GM03348 (cell line): ENCODE data around the gene RAP2B.
"Not testable (repeated sequence)": the region's sequence is repeated elsewhere in the genome, so short reads cannot be mapped to it uniquely, and the experiment has no call there.

Source experiments
- DNase-seq: peaks from one replicate; pipeline ENCODE4 v3.0.0; 2012; ENCODE audit warnings: low spot score

RAP2B gene

GRCh38 chr3:153161714-153162512 is at the start of gene RAP2B:
TSS of gene RAP2B (plus strand) at chr3:153162226. CDS start at chr3:153162694, 468 bp downstream.
- DNase-seq = peak; percentile 97

GRCh38 chr3:153113541-153113940 is 48.5 kb upstream of the RAP2B start:
- no peak for DNase-seq

DNA sequence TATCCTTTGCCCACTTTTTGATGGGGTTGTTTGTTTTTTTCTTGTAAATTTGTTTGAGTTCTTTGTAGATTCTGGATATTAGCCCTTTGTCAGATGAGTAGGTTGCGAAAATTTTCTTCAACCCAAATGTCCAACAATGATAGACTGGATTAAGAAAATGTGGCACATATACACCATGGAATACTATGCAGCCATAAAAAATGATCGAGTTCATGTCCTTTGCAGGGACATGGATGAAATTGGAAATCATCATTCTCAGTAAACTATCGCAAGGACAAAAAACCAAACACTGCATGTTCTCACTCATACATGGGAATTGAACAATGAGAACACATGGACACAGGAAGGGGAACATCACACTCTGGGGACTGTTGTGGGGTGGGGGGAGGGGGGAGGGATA is 47.8 kb upstream of the RAP2B start:
- not testable (repeated sequence) for DNase-seq

DNA sequence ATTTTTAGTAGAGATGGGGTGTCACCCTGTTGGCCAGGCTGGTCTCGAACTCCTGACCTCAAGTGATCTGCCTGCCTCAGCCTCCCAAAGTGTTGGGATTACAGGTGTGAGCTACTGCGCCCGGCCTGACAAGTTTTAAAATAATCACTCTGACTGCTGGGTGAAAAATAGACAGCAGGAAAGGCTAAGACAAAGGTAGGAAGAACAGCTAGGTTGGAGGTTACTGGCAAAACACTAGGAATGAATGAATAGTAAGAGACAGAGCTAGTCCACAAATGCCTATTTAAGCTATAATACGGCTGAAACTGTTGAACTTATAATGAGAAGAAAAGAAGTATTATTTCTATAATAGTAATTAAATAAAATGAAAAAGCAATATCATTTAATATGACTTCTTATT is 46.7 kb upstream of the RAP2B start:
- no peak for DNase-seq

DNA sequence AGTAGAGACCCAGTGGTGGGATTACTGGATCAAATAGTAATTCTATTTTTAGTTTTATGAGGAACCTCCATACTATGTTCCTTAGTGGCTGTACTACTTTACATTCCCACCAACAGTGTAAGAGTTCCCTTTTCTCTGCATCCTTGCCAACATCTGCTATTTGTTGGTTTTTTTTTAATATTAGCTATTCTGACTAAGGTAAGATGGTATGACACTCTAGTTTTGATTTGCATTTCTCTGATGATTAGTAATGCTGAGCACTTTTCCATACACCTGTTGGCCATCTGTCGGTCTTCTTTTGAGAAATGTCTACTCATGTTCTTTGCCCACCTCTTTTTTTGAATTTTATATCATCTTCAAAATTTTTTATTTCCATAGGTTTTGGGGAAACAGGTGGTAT is 34.2 kb upstream of the RAP2B start:
- no peak for DNase-seq

DNA sequence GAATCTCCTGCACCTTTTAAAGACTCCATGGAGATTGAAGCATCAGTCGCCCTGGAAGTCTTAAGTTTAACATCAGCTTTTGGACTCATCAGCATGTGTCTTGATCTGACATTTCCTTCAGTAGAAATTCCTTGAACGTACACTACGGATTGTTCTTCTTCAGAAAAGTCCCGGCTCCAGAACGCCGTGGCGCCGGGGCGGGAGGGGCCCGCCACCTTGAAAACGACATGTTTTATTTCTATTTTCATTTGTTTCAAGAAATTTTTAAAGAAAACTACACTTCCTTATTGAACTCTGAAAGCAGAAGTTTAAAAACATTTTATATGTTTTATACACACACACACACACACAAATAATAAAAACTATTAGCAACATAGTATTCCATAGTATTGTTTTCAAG is 32.6 kb upstream of the RAP2B start:
- DNase-seq = no peak

DNA sequence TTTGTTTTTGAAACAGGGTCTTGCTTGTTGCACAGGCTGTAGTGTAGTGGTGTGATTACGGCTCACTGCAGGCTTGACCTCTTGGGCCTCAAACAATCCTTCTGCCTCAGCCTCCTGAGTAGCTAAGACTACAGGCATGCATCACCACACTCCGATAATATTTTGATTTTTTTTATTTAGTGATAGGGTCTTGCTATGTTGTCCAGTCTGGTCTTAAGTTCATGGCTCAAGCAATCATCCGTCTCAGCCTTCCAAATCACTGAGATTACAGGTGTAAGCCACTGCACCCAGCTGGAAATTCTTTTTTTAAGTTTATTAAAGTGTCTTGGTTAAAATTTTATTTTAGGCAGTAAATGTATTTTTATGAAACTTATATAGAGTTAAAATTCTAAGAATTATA is 32.2 kb upstream of the RAP2B start:
- no peak for DNase-seq

GRCh38 chr3:153130312-153130977 is 31.6 kb upstream of the RAP2B start:
- DNase-seq = peak; percentile 53

- no peak for DNase-seq
Observed at GRCh38 chr3:153137626-153138025, 24.4 kb upstream of the RAP2B start.

DNA sequence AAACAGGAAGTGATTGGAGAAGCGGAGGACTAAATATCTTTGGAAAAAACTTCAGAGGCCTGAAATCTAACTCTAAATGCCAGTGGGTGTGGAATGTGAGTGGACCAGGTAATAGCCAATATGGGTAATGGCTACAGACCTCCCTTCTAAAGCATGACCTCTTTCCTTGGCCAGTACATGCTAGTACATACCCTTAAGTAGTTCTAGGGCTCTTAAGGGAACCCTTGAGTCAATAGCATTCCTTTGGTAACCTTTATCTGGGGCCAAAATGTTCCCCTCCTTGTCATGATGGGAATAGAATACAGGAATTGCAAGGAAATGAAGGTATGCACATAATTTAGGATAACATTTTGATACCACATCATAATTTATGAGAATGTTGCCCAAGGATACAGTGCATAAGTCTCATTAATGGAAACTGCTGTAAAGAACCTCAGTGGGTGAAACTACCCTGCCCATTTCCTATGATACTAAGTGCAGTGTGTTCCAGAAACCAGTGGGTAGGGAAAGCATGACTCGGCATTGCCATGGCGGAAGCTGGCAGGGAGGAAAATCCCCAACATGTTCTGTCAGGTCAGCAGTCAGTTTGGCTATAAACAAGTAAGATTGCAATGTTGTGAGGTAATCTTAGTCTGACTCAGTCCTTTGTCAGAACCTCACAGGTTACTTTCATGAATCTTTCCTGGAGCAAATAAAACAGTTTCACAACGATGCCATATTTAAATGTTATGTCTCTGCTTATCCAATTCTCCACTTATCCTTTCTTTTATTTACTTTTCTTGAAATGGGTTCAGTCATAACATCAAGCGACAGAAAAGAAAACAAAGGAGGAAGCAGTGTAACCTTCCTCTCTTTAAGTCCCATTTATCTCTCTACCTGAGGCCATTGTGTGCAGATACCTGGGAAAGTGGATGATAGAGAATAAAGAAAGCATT is 23.5 kb upstream of the RAP2B start:
- peak; percentile 78 for DNase-seq

DNA sequence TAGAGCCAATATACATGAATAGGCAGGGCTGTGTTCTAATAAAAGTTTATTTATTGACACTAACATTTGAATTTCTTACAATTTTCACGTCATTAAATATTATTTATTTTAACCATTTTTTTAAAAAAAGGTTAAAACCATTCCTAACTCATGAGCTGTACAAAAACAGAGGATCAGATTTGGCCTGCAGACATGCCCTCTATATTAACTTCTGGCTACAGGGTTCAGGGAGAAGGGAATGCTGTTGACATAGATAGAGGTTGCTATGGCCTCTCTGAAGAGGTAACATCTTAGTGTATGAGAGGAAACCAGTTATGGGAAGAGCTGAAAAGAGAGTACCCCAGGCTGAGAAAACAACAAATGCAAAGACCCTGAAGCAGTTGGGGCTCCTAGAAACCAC is 19.1 kb upstream of the RAP2B start:
- DNase-seq = no peak

DNA sequence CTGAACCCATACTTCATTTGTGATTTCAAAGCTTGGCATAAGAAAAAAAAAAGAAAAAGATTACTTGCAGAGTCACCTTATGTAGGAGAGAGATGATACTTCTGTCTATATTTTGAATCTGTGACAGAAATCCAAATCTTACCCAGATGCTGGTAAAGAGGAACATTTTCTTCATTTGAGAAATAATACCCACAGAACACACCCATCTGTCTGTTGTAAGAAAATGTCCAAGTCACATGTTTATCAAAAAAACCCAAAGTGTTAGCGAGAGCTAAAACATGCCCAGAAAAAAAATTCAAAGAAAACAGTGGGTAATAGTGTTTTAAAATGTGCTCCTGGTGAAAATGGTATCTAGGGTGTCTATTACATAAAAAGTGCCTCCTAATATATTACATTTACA is 18.0 kb upstream of the RAP2B start:
- no peak for DNase-seq

GRCh38 chr3:153144779-153145178 is 17.2 kb upstream of the RAP2B start:
- peak; percentile 23 for DNase-seq

DNA sequence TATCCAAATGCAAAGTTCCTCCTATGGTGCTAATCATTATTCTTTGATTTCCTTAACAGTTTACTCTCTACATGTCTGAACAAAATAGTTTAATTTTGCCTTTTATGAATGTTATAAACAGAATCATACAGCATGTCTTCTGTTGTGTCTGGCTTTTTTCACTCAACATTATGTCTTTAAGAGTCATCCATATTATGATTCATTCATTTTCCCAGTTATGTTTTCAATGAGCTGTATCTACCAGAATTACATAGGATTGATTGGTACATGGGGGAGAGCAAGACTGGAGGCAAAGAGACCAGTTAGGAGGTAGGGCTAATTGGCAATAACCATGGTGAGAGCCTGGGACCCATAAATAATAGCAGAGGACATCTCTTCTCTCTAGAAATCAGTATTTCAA is 16.6 kb upstream of the RAP2B start:
- no peak for DNase-seq

DNA sequence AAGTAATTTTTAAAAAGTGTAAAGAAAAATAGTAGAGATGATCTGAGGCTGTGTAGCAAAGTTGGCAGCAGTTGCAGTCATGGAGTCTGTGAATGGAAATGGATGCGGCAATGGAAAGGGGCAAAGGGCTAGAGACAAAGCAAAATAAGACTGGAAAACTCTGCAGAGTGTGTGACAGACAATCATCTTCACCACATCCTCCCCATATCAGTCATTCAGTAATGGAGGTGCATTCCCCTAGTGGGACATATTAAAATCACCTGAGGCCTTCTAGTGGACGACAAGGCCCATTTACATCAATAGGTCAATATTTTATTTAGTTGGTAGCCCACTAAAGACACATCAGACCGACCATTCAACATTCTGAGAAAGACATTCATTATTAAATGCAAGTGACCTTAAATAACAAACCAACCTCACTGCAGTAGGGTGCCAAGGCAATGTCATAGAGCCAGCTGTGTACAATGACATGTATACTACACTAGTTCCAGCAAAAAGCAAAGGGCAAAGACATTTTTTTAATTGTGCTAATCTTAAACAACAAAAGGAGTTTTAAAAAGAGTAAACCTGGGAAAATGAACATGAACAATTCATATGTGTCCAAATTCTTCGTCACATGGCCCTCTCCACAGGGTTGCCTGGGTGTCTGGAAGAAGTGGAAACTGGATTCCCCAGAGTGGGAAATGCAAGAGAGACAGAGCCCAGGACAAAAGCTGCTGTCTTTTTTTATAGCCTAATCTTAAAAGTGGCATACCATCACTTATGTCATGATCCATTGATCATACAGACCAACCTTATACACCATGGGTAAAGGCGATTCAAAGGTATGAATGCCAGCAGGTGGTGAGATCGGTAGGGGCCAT is 15.6 kb upstream of the RAP2B start:
- DNase-seq = no peak

DNA sequence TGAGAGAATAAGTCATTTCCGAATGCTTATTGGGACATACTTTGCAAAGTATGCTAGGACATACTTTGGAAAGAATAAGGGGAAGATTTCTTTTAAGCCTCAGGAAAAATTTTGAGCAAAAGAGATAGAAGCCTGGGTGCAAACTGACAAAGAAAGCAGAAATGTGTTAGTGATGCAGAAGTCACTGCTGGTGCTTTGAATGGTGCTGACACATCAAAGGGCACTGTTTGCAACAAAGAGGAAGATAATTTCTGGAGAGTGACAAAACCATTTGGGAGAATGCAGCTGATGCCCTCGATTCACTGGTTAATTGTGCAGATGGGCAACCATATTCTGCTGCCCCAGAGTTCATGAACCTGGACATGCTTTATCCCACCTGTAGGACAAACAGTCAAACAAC is 11.0 kb upstream of the RAP2B start:
- no peak for DNase-seq

GRCh38 chr3:153155786-153156185 is 6.2 kb upstream of the RAP2B start:
- not testable (repeated sequence) for DNase-seq

DNA sequence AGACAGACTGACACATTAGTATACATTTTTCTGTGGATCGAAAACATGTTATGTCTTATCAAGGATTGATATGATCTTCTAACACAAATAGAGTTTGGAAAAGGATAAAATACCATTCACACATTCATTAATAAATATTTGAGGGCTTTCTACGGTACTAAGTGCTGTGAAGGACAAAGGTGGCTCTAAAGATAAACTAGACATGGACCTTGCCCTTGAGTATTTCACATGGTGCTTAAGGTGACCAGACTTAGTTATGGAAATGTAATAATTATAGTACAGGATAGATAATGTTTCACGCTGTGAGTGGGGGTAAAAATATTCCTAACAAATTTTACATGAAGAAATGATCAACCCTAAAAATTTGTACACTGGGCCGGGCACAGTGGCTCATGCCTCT is 3.8 kb upstream of the RAP2B start:
- DNase-seq = no peak

GRCh38 chr3:153158961-153159735 is 2.9 kb upstream of the RAP2B start:
- no peak for DNase-seq

- DNase-seq = no peak
Observed at GRCh38 chr3:153159771-153160397, 2.1 kb upstream of the RAP2B start.
